H1 (cell line): Measurements from ENCODE around the gene TRPV2. TPM values are rescaled to one million over a fixed set of nuclear protein-coding genes. Genes with fewer than 3 reads are reported as not detected.

ENCODE experiments used
- CTCF ChIA-PET: fragments of 300-600 bp; sonication (Branson Sonifier 250); formaldehyde crosslinking; loops from one replicate; lab custom pipeline; 2021; ENCODE audit not compliant: partially characterized antibody; lab: Charles Lee
- POLR2A ChIA-PET: fragments of 300-600 bp; sonication (Branson Sonifier 250); formaldehyde crosslinking; loops from one replicate; lab custom pipeline; 2021; ENCODE audit warnings: inconsistent platforms; ENCODE audit not compliant: partially characterized antibody; lab: Charles Lee
- DNase-seq, 2 experiments: peaks; one replicate each; pipeline versions ENCODE4 v3.0.0 to v3.0.0-alpha.2; 2010 to 2022; ENCODE audit warnings: low spot score in 2 of 2, low read depth in 1 of 2, mixed read lengths in 1 of 2
- FAIRE-seq: peaks from 2 replicates; lab custom pipeline; 2011; peaks lifted over from hg19 to GRCh38; lab: Jason Lieb, UNC
- H2AFZ ChIP-seq: 2 replicates; pipeline ENCODE4 v1.8.1; 2012; ENCODE audit warnings: low read length, inconsistent platforms
- H2AK5ac ChIP-seq: 2 replicates; pipeline ENCODE4 v1.6.1; 2013; ENCODE audit warnings: low read depth, low read length
- H2BK120ac ChIP-seq: replicated peaks from 2 replicates; pipeline ENCODE3; 2013; ENCODE audit warnings: low read depth, low read length, inconsistent platforms
- H2BK12ac ChIP-seq: 2 replicates; pipeline ENCODE4 v1.6.1; 2013; ENCODE audit warnings: low read depth, low read length
- H2BK15ac ChIP-seq: 2 replicates; pipeline ENCODE4 v1.6.1; 2013; ENCODE audit warnings: low read length
- H2BK20ac ChIP-seq: 2 replicates; pipeline ENCODE4 v1.6.1; 2013; ENCODE audit warnings: low read length
- H2BK5ac ChIP-seq: 2 replicates; pipeline ENCODE4 v1.6.1; 2013; ENCODE audit warnings: low read depth, low read length
- H3K14ac ChIP-seq: 2 replicates; pipeline ENCODE4 v1.6.1; 2013; ENCODE audit warnings: inconsistent platforms; ENCODE audit not compliant: insufficient read length
- H3K18ac ChIP-seq: 2 replicates; pipeline ENCODE4 v1.6.1; 2013; ENCODE audit warnings: low read length; ENCODE audit errors: extremely low read depth
- H3K23ac ChIP-seq: 2 replicates; pipeline ENCODE4 v1.6.1; 2013; ENCODE audit warnings: inconsistent platforms; ENCODE audit not compliant: insufficient read length
- H3K23me2 ChIP-seq: 2 replicates; pipeline ENCODE4 v1.6.1; 2013; ENCODE audit warnings: low read depth, low read length
- H3K27ac ChIP-seq: 2 replicates; pipeline ENCODE4 v1.6.1; 2011; ENCODE audit warnings: low read depth, low read length, inconsistent platforms
- H3K27me3 ChIP-seq, 4 experiments: replicated peaks in 1 of 4; 1 replicate in 1 of 4; 2 replicates in 3 of 4; pipeline versions ENCODE4 v1.6.1 to v1.8.1; 2011 to 2013; ENCODE audit warnings: low read length in 3 of 4, mild to moderate bottlenecking in 3 of 4, inconsistent platforms in 2 of 4, mixed read lengths in 2 of 4, moderate library complexity in 1 of 4; ENCODE audit not compliant: control insufficient read depth in 3 of 4, insufficient read depth in 3 of 4; ENCODE audit errors: extremely low read depth in 1 of 4
- H3K36me3 ChIP-seq, 4 experiments: 2 replicates each; pipeline versions ENCODE4 v1.6.1 to v1.8.1; 2011 to 2013; ENCODE audit warnings: mild to moderate bottlenecking in 4 of 4, low read length in 3 of 4, moderate library complexity in 2 of 4, control low read depth in 1 of 4, inconsistent platforms in 1 of 4; ENCODE audit not compliant: insufficient read depth in 4 of 4, control insufficient read depth in 2 of 4
- H3K4ac ChIP-seq: replicated peaks from 2 replicates; pipeline ENCODE3; 2013; ENCODE audit warnings: low read length, low read depth, mixed read lengths, inconsistent platforms; ENCODE audit not compliant: insufficient read length
- H3K4me1 ChIP-seq, 4 experiments: replicated peaks in 1 of 4; 1 replicate in 1 of 4; 2 replicates in 3 of 4; pipeline versions ENCODE4 v1.6.1 to v1.8.1; 2011 to 2013; ENCODE audit warnings: low read length in 3 of 4, inconsistent platforms in 2 of 4, mixed read lengths in 1 of 4; ENCODE audit not compliant: insufficient read depth in 4 of 4, control insufficient read depth in 3 of 4
- H3K4me2 ChIP-seq, 2 experiments: 2 replicates each; pipeline versions ENCODE4 v1.6.1 to v1.8.1; 2011 to 2013; ENCODE audit warnings: low read depth in 2 of 2, low read length in 2 of 2, control low read depth in 1 of 2, inconsistent platforms in 1 of 2, mild to moderate bottlenecking in 1 of 2; ENCODE audit not compliant: insufficient read depth in 1 of 2
- H3K4me3 ChIP-seq, 4 experiments: fragments of 200-600, 300-600 bp in 1 of 4; sonication (generic), shearing (Covaris generic), sonication (Bioruptor Twin) in 1 of 4; 2 replicates each; pipeline versions ENCODE4 v1.5.1 to v1.8.1; 2011 to 2016; ENCODE audit warnings: low read length in 4 of 4, low read depth in 3 of 4, control low read depth in 2 of 4, inconsistent platforms in 2 of 4, mild to moderate bottlenecking in 2 of 4, mixed read lengths in 1 of 4, moderate library complexity in 1 of 4; ENCODE audit not compliant: insufficient read depth in 2 of 4; ENCODE audit errors: extremely low read depth in 1 of 4
- H3K56ac ChIP-seq: replicated peaks from 2 replicates; pipeline ENCODE3; 2013; ENCODE audit warnings: low read depth, mild to moderate bottlenecking, mixed read lengths, low read length, inconsistent platforms; ENCODE audit not compliant: insufficient read length
- H3K79me1 ChIP-seq: 2 replicates; pipeline ENCODE4 v1.6.1; 2013; ENCODE audit warnings: low read depth, low read length, control low read depth
- H3K79me2 ChIP-seq, 2 experiments: 2 replicates each; pipeline versions ENCODE4 v1.6.1 to v1.8.1; 2012 to 2013; ENCODE audit warnings: low read length in 2 of 2, mild to moderate bottlenecking in 2 of 2, inconsistent platforms in 1 of 2; ENCODE audit not compliant: insufficient read depth in 2 of 2, control insufficient read depth in 1 of 2
- H3K9ac ChIP-seq, 4 experiments: replicated peaks in 1 of 4; 1 replicate in 1 of 4; 2 replicates in 3 of 4; pipeline versions ENCODE4 v1.6.1 to v1.8.1; 2011 to 2013; ENCODE audit warnings: low read depth in 3 of 4, low read length in 3 of 4, control low read depth in 2 of 4, mild to moderate bottlenecking in 2 of 4, moderate library complexity in 2 of 4, inconsistent platforms in 1 of 4; ENCODE audit errors: extremely low read depth in 1 of 4
- H3K9me3 ChIP-seq, 2 experiments: 2 replicates each; pipeline versions ENCODE4 v1.6.1 to v1.8.1; 2012 to 2013; ENCODE audit warnings: mild to moderate bottlenecking in 2 of 2, moderate library complexity in 2 of 2, control low read depth in 1 of 2, inconsistent platforms in 1 of 2, low read depth in 1 of 2, low read length in 1 of 2, mixed read lengths in 1 of 2; ENCODE audit not compliant: insufficient read depth in 2 of 2
- H4K20me1 ChIP-seq, 2 experiments: replicated peaks in 1 of 2; 2 replicates each; pipeline versions ENCODE3 to v1.8.1; 2011 to 2013; ENCODE audit warnings: inconsistent platforms in 2 of 2, low read length in 2 of 2, mild to moderate bottlenecking in 1 of 2; ENCODE audit not compliant: insufficient read depth in 2 of 2, control insufficient read depth in 1 of 2
- H4K5ac ChIP-seq: 2 replicates; pipeline ENCODE4 v1.6.1; 2013; ENCODE audit warnings: low read length, low read depth, mixed read lengths, inconsistent platforms; ENCODE audit not compliant: insufficient read length
- H4K8ac ChIP-seq: 2 replicates; pipeline ENCODE4 v1.8.0; 2013; ENCODE audit warnings: mild to moderate bottlenecking, moderate library complexity, low read length, inconsistent platforms; ENCODE audit not compliant: insufficient read depth; ENCODE audit errors: extremely low read depth
- H4K91ac ChIP-seq: replicated peaks from 2 replicates; pipeline ENCODE3; 2013; ENCODE audit warnings: low read length, mixed read lengths, inconsistent platforms; ENCODE audit not compliant: insufficient read length
- BRCA1 ChIP-seq: IDR thresholded peaks from 2 replicates; pipeline ENCODE4 v1.6.1; 2012; ENCODE audit warnings: low read depth, low read length, improper control_type of control experiment
- EGR1 ChIP-seq: IDR thresholded peaks from 2 replicates; pipeline ENCODE4 v1.6.1; 2011; ENCODE audit warnings: low read depth, low read length, borderline replicate concordance
- EP300 ChIP-seq, 2 experiments: IDR thresholded peaks; 1 replicate in 1 of 2; 2 replicates in 1 of 2; pipeline ENCODE4 v1.6.1; 2011 to 2012; ENCODE audit warnings: low read depth in 2 of 2, low read length in 2 of 2, mild to moderate bottlenecking in 2 of 2, borderline replicate concordance in 1 of 2, inconsistent platforms in 1 of 2, moderate library complexity in 1 of 2
- HDAC6 ChIP-seq: IDR thresholded peaks from one replicate; pipeline ENCODE4 v1.7.1; 2012; ENCODE audit warnings: low read depth, mild to moderate bottlenecking, inconsistent platforms, low read length, moderate library complexity
- POLR2A ChIP-seq, 2 experiments: IDR thresholded peaks; 1 replicate in 1 of 2; 2 replicates in 1 of 2; pipeline ENCODE4 v1.6.1; 2011; ENCODE audit warnings: low read depth in 2 of 2, low read length in 2 of 2, mild to moderate bottlenecking in 2 of 2; ENCODE audit errors: control extremely low read depth in 1 of 2
- RAD21 ChIP-seq, 2 experiments: IDR thresholded peaks in 1 of 2; conservative IDR thresholded peaks in 1 of 2; 2 replicates each; pipeline ENCODE4 v1.6.1; 2011; ENCODE audit warnings: low read depth in 2 of 2, low read length in 2 of 2, improper control_type of control experiment in 1 of 2, inconsistent platforms in 1 of 2, mild to moderate bottlenecking in 1 of 2, moderate library complexity in 1 of 2
- SP2 ChIP-seq: IDR thresholded peaks from 2 replicates; pipeline ENCODE4 v1.6.1; 2012; ENCODE audit warnings: mild to moderate bottlenecking, low read length, inconsistent platforms
- WGBS, 2 experiments: shearing (Covaris generic) in 1 of 2; methylation state at CpG; one replicate each; pipeline versions ENCODE4 v1.1.6 to v1.1.7; 2013 to 2015; ENCODE audit warnings: low lambda C conversion rate in 2 of 2, mixed read lengths in 2 of 2, inconsistent platforms in 1 of 2, low coverage in 1 of 2, missing lambda C conversion rate in 1 of 2; ENCODE audit not compliant: insufficient replicate concordance in 2 of 2, insufficient coverage in 1 of 2, insufficient read length in 1 of 2; ENCODE audit errors: extremely low coverage in 1 of 2, missing lambda C conversion rate in 1 of 2; 5-methylcytosine and 5-hydroxymethylcytosine counted together
- polyA plus RNA-seq, 7 experiments: library from polyadenylated mRNA; depleted of rRNA in 3 of 7; stranded (reverse) in 5 of 7; unstranded in 2 of 7; fragments of >200 nt in 5 of 7; fragments of 200-250 nt in 2 of 7; gene quantifications; 1 replicate in 5 of 7; 2 replicates in 1 of 7; 4 replicates in 1 of 7; pipeline versions ENCODE4 v1.2.1 to v1.2.3, GENCODE V29; 2011 to 2013; ENCODE audit warnings: missing spikeins in 2 of 7, mixed read lengths in 2 of 7
- total RNA-seq: library from RNA; stranded (reverse); fragmentation: NEBNext Ultra II Directional; extraction: Animal tissue kit (Norgen Biotek cat#: 25700); gene quantifications from 2 replicates; pipeline ENCODE4 v1.2.1, GENCODE V29; 2021
- TF ChIP-seq, protein P1 (sequence below): IDR thresholded peaks from 2 replicates; pipeline ENCODE4 v1.6.1; 2011; ENCODE audit warnings: low read depth, mild to moderate bottlenecking, low read length; ENCODE audit not compliant: insufficient read depth

Gene TRPV2
- total and polyA plus RNA-seq, 2 of the 8 experiments (the other 6 are each of a cell fraction or from before 2014, with no cell fraction given): 1.7 to 2.1 TPM

DNA sequence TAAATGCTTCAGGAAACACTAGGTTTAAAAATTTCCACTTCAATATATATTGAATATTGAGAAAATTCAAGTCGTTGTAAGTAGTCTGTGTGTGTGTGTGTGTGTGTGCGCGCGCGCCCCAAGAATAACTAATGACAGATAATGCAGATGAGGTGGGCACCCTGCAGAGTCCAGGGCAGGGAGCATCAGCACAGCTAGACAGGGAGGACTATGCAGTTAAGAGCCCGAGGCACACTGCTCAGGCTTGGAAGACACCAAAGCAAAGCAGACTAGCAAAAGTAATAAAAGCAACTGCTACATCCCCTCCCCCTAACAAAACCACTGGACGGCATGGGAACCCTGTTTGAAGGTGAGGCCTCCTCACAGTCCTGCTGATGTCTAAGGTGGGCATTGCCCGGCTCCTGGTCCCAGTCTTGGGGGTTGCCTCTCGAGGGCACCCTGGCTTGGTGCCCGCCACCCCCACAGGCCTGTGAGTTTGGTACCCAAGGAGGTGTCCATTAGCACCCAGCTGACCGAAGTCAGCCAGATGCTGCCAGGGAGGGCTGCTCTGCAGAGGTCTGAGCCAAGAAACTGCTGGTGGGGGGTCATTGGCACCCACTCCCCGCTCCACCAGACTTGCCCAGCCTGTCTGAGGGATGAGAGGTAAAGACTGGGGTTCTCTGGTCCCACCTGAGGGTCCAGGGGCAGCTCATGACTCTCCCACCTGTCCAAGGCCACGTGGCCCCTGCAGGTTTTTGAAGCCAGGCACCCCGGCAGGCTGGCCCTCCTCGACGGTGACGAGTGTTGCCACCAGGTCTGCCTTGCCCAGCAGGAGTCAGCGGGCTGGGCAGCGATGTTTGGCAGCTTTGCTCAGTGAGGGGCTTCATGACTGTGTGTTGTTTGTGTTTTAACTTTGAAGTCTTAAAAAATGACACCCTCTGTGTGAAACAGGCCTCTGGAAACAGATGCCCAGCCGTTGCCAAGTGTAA is 58.0 kb downstream of the TRPV2 start:
- 85% methylated on average over 20 of the region's 20 CpGs; no CpG with 5 or more reads in 1 of the 2 experiments for WGBS, 2 experiments
- POLR2A ChIA-PET: interaction anchor here (0.8 to 2.4 kb wide), 7 partner anchors 8 to 38 kb away, joined by 3 to 7 read pairs (median 4); no protein-coding TSS in a partner anchor

More for the DNA sequence above, 58.0 kb downstream of the TRPV2 start:
- Histone ChIP-seq H3K79me2 (no peaks in the 10 kb centered on the region), H2BK5ac (no peak overlapping the region), H3K27ac (no peak overlapping the region), H2AFZ (no peak overlapping the region), H4K20me1 (peaks cover 0 to 2% of the 10 kb centered on the region in 2 experiments), H3K9me3 (no peaks in the 10 kb centered on the region), H3K4me2 (no peak overlapping the region), H2BK15ac (no peak overlapping the region), H3K14ac (no peak overlapping the region), H3K36me3 (no peaks in the 10 kb centered on the region), H3K4me3 (no peak overlapping the region), H3K4me1 (peaks cover 0 to 24% (median 5%) of the 10 kb centered on the region in 4 experiments; a peak in 5 of 7 replicates), H3K56ac (no peak overlapping the region), H2BK12ac (no peak overlapping the region), H3K18ac (no peak overlapping the region; the same call in 1 of the 2 replicates), H4K91ac (no peak overlapping the region), H4K8ac (no peak overlapping the region), H3K4ac (no peak overlapping the region), H3K79me1 (no peaks in the 10 kb centered on the region; the same call in none of the 2 replicates), H3K9ac (no peak overlapping the region; a peak in 1 of 7 replicates), H4K5ac (no peak overlapping the region), H3K23me2 (peaks cover 2% of the 10 kb centered on the region; the same call in 1 of the 2 replicates), H2BK20ac (no peak overlapping the region), H2AK5ac (no peak overlapping the region), H3K27me3 (no peaks in the 10 kb centered on the region), H2BK120ac (no peak overlapping the region), H3K23ac (no peak overlapping the region)
- DNase-seq (no peak), FAIRE-seq (no peak)
- CTCF ChIA-PET: interaction anchor here (1.0 to 36.9 kb wide), 7 partner anchors 8 to 48 kb away, joined by 3 to 941 read pairs (median 5); no protein-coding TSS in a partner anchor
- no peak for TF ChIP-seq RAD21 (IDR thresholded peaks at IDR 0.05 in 1 of 2, conservative IDR thresholded peaks at IDR 0.05 in 1 of 2; ENCODE audit: low read depth in 2 of 2, low read length in 2 of 2)
- TF ChIP-seq SP2: no peak
- no peak for TF ChIP-seq EP300 (IDR thresholded peaks at IDR 0.05; ENCODE audit: borderline replicate concordance in 1 of 2, low read depth in 2 of 2, low read length in 2 of 2)
- TF ChIP-seq, protein P1, sequence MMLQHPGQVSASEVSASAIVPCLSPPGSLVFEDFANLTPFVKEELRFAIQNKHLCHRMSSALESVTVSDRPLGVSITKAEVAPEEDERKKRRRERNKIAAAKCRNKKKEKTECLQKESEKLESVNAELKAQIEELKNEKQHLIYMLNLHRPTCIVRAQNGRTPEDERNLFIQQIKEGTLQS: no peak
- TF ChIP-seq HDAC6: no peak
- no peak for TF ChIP-seq EGR1
- no peak for TF ChIP-seq POLR2A (IDR thresholded peaks at IDR 0.05; ENCODE audit: control extremely low read depth in 1 of 2, low read depth in 2 of 2, low read length in 2 of 2)
- no peak for TF ChIP-seq BRCA1
